Right atrium auricular region (tissue), 2 donors: ENCODE results near the gene SMAD2. TPM values are rescaled to one million over a fixed set of nuclear protein-coding genes. Genes with fewer than 3 reads are reported as not detected.

ENCODE experiments used
- DNase-seq: peaks from one replicate; pipeline ENCODE4 v3.0.0-alpha.2; 2019; ENCODE audit warnings: low spot score
- H3K27ac ChIP-seq, 2 donors: fragments of 200-600 bp; sonication (generic); 1 replicate in 1 of 2; 2 replicates in 1 of 2; pipeline ENCODE4 v1.5.1; 2016 to 2019
- H3K27me3 ChIP-seq, 2 donors: fragments of 200-600 bp; sonication (generic); one replicate each; pipeline versions ENCODE4 v1.5.1 to v1.6.0; 2017 to 2019
- H3K36me3 ChIP-seq: fragments of 200-600 bp; sonication (generic); one replicate; pipeline ENCODE4 v1.5.1; 2016
- H3K4me1 ChIP-seq, 2 donors: fragments of 200-600 bp; sonication (generic); one replicate each; pipeline versions ENCODE4 v1.5.1 to v1.6.0; 2017 to 2019
- H3K4me3 ChIP-seq, 2 donors: fragments of 200-600 bp; sonication (generic); 1 replicate in 1 of 2; 2 replicates in 1 of 2; pipeline ENCODE4 v1.5.1; 2017 to 2019; ENCODE audit warnings: mild to moderate bottlenecking in 1 of 2, moderate library complexity in 1 of 2
- H3K9me3 ChIP-seq, 2 donors: fragments of 200-600 bp; sonication (generic); one replicate each; pipeline ENCODE4 v1.5.1; 2019
- total RNA-seq, 2 donors: library from RNA; depleted of rRNA; stranded (reverse); fragments of >200 nt; gene quantifications; one replicate each; pipeline ENCODE4 v1.1.0, GENCODE V29; 2016
- TF ChIP-seq, protein P1 (sequence below), 2 donors: fragments of 200-600 bp; sonication (generic); IDR thresholded peaks; one replicate each; pipeline ENCODE4 v1.5.1; 2019; ENCODE audit warnings: antibody characterized with exemption in 2 of 2

The SMAD2 gene
- total RNA-seq, 2 donors from 2014 or later, result 54.8 to 81.1 TPM

- H3K4me3 ChIP-seq, result no peak overlapping the region
- H3K27me3 ChIP-seq, result no peaks in the 10 kb centered on the region
- H3K36me3 ChIP-seq, result no peaks in the 10 kb centered on the region
- no peaks in the 10 kb centered on the region for H3K4me1 ChIP-seq
- TF ChIP-seq, protein P1, sequence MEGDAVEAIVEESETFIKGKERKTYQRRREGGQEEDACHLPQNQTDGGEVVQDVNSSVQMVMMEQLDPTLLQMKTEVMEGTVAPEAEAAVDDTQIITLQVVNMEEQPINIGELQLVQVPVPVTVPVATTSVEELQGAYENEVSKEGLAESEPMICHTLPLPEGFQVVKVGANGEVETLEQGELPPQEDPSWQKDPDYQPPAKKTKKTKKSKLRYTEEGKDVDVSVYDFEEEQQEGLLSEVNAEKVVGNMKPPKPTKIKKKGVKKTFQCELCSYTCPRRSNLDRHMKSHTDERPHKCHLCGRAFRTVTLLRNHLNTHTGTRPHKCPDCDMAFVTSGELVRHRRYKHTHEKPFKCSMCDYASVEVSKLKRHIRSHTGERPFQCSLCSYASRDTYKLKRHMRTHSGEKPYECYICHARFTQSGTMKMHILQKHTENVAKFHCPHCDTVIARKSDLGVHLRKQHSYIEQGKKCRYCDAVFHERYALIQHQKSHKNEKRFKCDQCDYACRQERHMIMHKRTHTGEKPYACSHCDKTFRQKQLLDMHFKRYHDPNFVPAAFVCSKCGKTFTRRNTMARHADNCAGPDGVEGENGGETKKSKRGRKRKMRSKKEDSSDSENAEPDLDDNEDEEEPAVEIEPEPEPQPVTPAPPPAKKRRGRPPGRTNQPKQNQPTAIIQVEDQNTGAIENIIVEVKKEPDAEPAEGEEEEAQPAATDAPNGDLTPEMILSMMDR (IDR thresholded peaks at IDR 0.05), result no peak
- DNase-seq, result no peak
- no peaks in the 10 kb centered on the region for H3K9me3 ChIP-seq
- H3K27ac ChIP-seq, result no peak overlapping the region
Measured at GRCh38 chr18:47975105-47975504, 44.6 kb upstream of the SMAD2 start.

- H3K27me3 ChIP-seq, result no peaks in the 10 kb centered on the region
- H3K36me3 ChIP-seq, result no peaks in the 10 kb centered on the region
- DNase-seq, result no peak
- H3K4me1 ChIP-seq, result no peaks in the 10 kb centered on the region
- no peak overlapping the region for H3K27ac ChIP-seq
- TF ChIP-seq, protein P1 (IDR thresholded peaks at IDR 0.05), result no peak
- no peak overlapping the region for H3K4me3 ChIP-seq
- no peaks in the 10 kb centered on the region for H3K9me3 ChIP-seq
Measured at GRCh38 chr18:47970664-47971531, 40.4 kb upstream of the SMAD2 start.

DNA sequence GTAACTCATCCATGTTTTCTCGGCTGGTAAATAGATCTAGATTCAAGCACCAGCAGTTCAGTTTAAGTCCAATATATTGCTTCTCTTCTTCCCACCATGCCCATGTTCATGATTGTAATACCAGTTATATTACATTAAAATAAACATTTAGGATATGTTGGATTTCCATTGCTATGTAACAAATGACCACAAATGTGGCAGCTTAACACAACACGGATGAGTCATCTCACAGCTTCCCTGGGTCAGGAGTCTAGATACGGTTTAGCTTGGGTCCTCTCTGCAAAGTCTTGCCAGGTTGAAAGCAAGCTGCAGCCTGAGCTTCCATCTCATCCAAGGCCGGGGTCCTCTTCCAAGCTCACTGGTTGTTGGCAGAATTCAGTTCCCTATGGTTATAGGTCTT lies 39.4 kb upstream of the SMAD2 start:
- Histone ChIP-seq H3K27me3 (no peaks in the 10 kb centered on the region), H3K4me1 (no peaks in the 10 kb centered on the region)

DNA sequence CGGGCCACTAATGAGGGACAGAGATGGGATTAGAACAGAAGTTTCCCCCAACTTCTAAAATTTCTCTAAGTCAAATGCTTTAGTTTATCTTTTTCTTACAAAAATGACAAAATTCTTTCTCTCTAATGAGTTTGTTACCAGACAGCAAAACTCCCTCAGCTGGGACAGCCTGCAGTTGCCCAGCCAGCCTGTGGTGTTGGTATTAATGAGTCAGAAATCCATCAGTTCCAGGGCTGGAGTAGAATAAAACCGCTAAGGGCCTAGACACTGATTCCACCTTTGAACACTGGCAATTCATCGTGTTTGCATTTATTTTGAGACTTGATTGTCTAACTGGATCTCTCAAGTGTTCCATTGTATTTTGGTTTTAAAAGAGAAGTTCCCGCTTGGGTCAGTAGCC lies 38.3 kb upstream of the SMAD2 start:
- no peak overlapping the region for H3K27ac ChIP-seq
- H3K9me3 ChIP-seq, result no peaks in the 10 kb centered on the region
- no peaks in the 10 kb centered on the region for H3K36me3 ChIP-seq
- TF ChIP-seq, protein P1 (IDR thresholded peaks at IDR 0.05), result no peak
- H3K4me1 ChIP-seq, result no peaks in the 10 kb centered on the region
- H3K4me3 ChIP-seq, result no peak overlapping the region
- no peaks in the 10 kb centered on the region for H3K27me3 ChIP-seq
- no peak for DNase-seq

More for the DNA sequence above, 39.4 kb upstream of the SMAD2 start:
- H3K36me3 ChIP-seq, result no peaks in the 10 kb centered on the region
- H3K4me3 ChIP-seq, result no peak overlapping the region
- TF ChIP-seq, protein P1 (IDR thresholded peaks at IDR 0.05), result no peak
- no peak for DNase-seq
- no peaks in the 10 kb centered on the region for H3K9me3 ChIP-seq
- no peak overlapping the region for H3K27ac ChIP-seq

DNA sequence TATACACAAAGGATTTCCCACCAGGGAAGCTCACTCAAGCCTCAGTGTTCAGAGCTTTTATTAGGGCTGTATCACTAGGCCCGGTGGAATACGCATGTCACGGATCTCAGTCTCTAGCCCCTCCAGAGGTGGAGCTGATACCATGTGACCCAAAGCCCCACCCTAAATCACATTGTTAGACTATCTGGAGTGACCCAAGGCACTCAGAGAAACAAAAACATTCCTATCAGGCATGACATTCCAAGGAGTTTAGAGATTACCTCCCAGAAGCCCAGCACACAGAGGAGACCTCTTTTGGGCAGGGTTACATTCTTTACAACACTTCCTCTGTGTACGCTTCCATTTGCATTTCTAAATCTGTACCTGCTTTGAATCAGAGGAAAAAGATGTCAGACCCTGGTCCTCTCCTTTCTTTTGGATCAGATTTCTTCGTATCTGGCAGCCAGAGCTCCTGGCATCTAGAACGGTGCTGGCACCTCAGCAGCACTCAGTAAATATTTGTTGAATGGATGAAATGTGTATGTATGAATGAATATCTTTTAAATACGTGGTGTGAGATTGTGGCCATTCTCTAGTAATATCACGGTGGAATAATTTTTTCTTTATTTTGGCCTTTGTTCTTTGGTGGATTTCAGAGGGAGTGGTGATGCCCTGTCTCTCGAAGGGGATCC lies 37.7 kb upstream of the SMAD2 start:
- H3K4me3 ChIP-seq, result no peak overlapping the region
- no peaks in the 10 kb centered on the region for H3K27me3 ChIP-seq
- H3K27ac ChIP-seq, result no peak overlapping the region
- DNase-seq, result no peak
- H3K9me3 ChIP-seq, result no peaks in the 10 kb centered on the region
- TF ChIP-seq, protein P1 (IDR thresholded peaks at IDR 0.05), result no peak
- no peaks in the 10 kb centered on the region for H3K36me3 ChIP-seq
- H3K4me1 ChIP-seq, result no peaks in the 10 kb centered on the region
